HFFc6 (cell line): ENCODE results near the gene SERPINH1. TPM values are rescaled to one million over a fixed set of nuclear protein-coding genes. Genes with fewer than 3 reads are reported as not detected.

Experiments
- DNase-seq: peaks from one replicate; pipeline ENCODE4 v3.0.0-alpha.2; 2018
- H3K27ac Mint-ChIP-seq: 2 replicates; pipeline ENCODE4 v1.8.0; 2020; ENCODE audit warnings: mild to moderate bottlenecking, mixed read lengths
- H3K27me3 Mint-ChIP-seq: 2 replicates; pipeline ENCODE4 v1.8.0; 2021; ENCODE audit warnings: mild to moderate bottlenecking, moderate library complexity, mixed read lengths; ENCODE audit not compliant: insufficient read depth
- H3K36me3 Mint-ChIP-seq: 2 replicates; pipeline ENCODE4 v1.8.0; 2021; ENCODE audit warnings: low read depth, mixed read lengths
- H3K4me1 Mint-ChIP-seq: 2 replicates; pipeline ENCODE4 v1.8.0; 2020; ENCODE audit warnings: low read depth, mixed read lengths
- H3K4me3 Mint-ChIP-seq: 2 replicates; pipeline ENCODE4 v1.8.0; 2020; ENCODE audit warnings: mild to moderate bottlenecking, moderate library complexity, mixed read lengths
- H3K9me3 Mint-ChIP-seq: 2 replicates; pipeline ENCODE4 v1.8.0; 2020; ENCODE audit warnings: mild to moderate bottlenecking, mixed read lengths
- CTCF ChIP-seq: fragments of 200-600 bp; sonication (generic); IDR thresholded peaks from 2 replicates; pipeline ENCODE4 v1.5.0; 2021; ENCODE audit warnings: antibody characterized with exemption, mild to moderate bottlenecking
- total RNA-seq, 6 experiments: library from RNA; stranded (reverse); fragmentation: NEBNext Ultra II Directional; extraction: Animal tissue kit (Norgen Biotek cat#: 25700); gene quantifications; 2 replicates in 1 of 6; 3 replicates in 5 of 6; pipeline ENCODE4 v1.2.3, GENCODE V29; 2021

SERPINH1 gene
- total RNA-seq, 6 experiments from 2014 or later: 527 to 680 (median 557) TPM

- Mint-ChIP-seq H3K9me3 (no peaks in the 10 kb centered on the region), H3K4me1 (peaks cover 36% of the 10 kb centered on the region), H3K27me3 (peaks cover 4% of the 10 kb centered on the region), H3K4me3 (peak overlapping the region; percentile 42), H3K27ac (peak overlapping the region; percentile 38), H3K36me3 (peaks cover 57% of the 10 kb centered on the region)
- no peak for TF ChIP-seq CTCF
- no peak for DNase-seq
Measured at GRCh38 chr11:75568616-75569219, 6.7 kb downstream of the SERPINH1 start.

GRCh38 chr11:75570559-75571139 is 8.6 kb downstream of the SERPINH1 start:
- Mint-ChIP-seq H3K27me3 (peaks cover 14% of the 10 kb centered on the region), H3K4me3 (no peak overlapping the region), H3K4me1 (peaks cover 25% of the 10 kb centered on the region), H3K9me3 (no peaks in the 10 kb centered on the region), H3K27ac (peak overlapping the region; percentile 60), H3K36me3 (peaks cover 44% of the 10 kb centered on the region)
- no peak for TF ChIP-seq CTCF
- no peak for DNase-seq

GRCh38 chr11:75571625-75572024 is 9.6 kb downstream of the SERPINH1 start:
- H3K27ac Mint-ChIP-seq: peak overlapping the region; percentile 40; the same call in 1 of the 2 replicates
- TF ChIP-seq CTCF: no peak
- peaks cover 40% of the 10 kb centered on the region for H3K36me3 Mint-ChIP-seq
- H3K27me3 Mint-ChIP-seq: peaks cover 22% of the 10 kb centered on the region
- no peak for DNase-seq
- no peak overlapping the region for H3K4me3 Mint-ChIP-seq
- peaks cover 29% of the 10 kb centered on the region for H3K4me1 Mint-ChIP-seq
- no peaks in the 10 kb centered on the region for H3K9me3 Mint-ChIP-seq

- H3K4me3 Mint-ChIP-seq: no peak overlapping the region
- H3K4me1 Mint-ChIP-seq: peaks cover 37% of the 10 kb centered on the region
- no peaks in the 10 kb centered on the region for H3K9me3 Mint-ChIP-seq
- H3K27me3 Mint-ChIP-seq: peaks cover 22% of the 10 kb centered on the region
- TF ChIP-seq CTCF: no peak
- peaks cover 38% of the 10 kb centered on the region for H3K36me3 Mint-ChIP-seq
- no peak for DNase-seq
- peak overlapping the region; percentile 16 for H3K27ac Mint-ChIP-seq
Measured at GRCh38 chr11:75572744-75573143, 10.7 kb downstream of the SERPINH1 start.

GRCh38 chr11:75574698-75575602 is 12.9 kb downstream of the SERPINH1 start:
- Mint-ChIP-seq H3K4me3 (no peak overlapping the region; the same call in 1 of the 2 replicates), H3K27me3 (peaks cover 22% of the 10 kb centered on the region), H3K9me3 (no peaks in the 10 kb centered on the region), H3K27ac (peak overlapping the region; percentile 48), H3K4me1 (peaks cover 40% of the 10 kb centered on the region), H3K36me3 (peaks cover 28% of the 10 kb centered on the region)
- TF ChIP-seq CTCF: peak; percentile 62
- DNase-seq: no peak
